ENCODE measurements around the gene HAND2. TPM values are rescaled to one million over a fixed set of nuclear protein-coding genes. Genes with fewer than 3 reads are reported as not detected.

HAND2 gene
- total and polyA plus RNA-seq, 2 experiments from 2014 or later, result 0.15 TPM; not detected in 1

- peaks cover 54% of the 10 kb centered on the region for H3K4me1 ChIP-seq (ENCODE audit: insufficient read depth)
- no peaks in the 10 kb centered on the region; the same call in 2 of the 3 replicates for H3K9me3 Mint-ChIP-seq
- peaks cover 29% of the 10 kb centered on the region; the same call in 1 of the 2 replicates for H3F3A ChIP-seq (replicated peaks; ENCODE audit: low read depth)
- no peak overlapping the region for H3K27ac Mint-ChIP-seq
- H4K20me1 ChIP-seq (replicated peaks; ENCODE audit: insufficient read depth), result peaks cover 55% of the 10 kb centered on the region
- H3K79me2 ChIP-seq (replicated peaks; ENCODE audit: insufficient read depth), result no peaks in the 10 kb centered on the region
- peaks cover 100% of the 10 kb centered on the region for H3K27me3 ChIP-seq (ENCODE audit: insufficient read depth)
- DNase-seq (ENCODE audit: low spot score), result peak; percentile 11
- no peaks in the 10 kb centered on the region for H3K36me3 ChIP-seq (ENCODE audit: insufficient read depth)
- peaks cover 32% of the 10 kb centered on the region for H3K4me1 Mint-ChIP-seq
- ATAC-seq, result no peak
- no peaks in the 10 kb centered on the region for H3K9me2 ChIP-seq (ENCODE audit: insufficient read depth)
- no peak overlapping the region; the same call in 2 of the 3 replicates for H3K4me3 Mint-ChIP-seq
- no peak overlapping the region for H2AFZ ChIP-seq
- peaks cover 100% of the 10 kb centered on the region for H3K27me3 Mint-ChIP-seq (ENCODE audit: insufficient read depth, low read depth, poor library complexity)
- no peak overlapping the region for H3K4me3 ChIP-seq
- H3K36me3 Mint-ChIP-seq (ENCODE audit: low read depth), result no peaks in the 10 kb centered on the region; the same call in 2 of the 3 replicates
- H3K27ac ChIP-seq (ENCODE audit: low read depth), result no peak overlapping the region
- H3K4me2 ChIP-seq, result no peak overlapping the region
- TF ChIP-seq ZNF114 (CRISPR knock-in tag; IDR thresholded peaks at IDR 0.05), result no peak
- TF ChIP-seq REST (IDR thresholded peaks at IDR 0.05; ENCODE audit: unreplicated experiment), result no peak
- no peak for TF ChIP-seq CREB1 (CRISPR knock-in tag; IDR thresholded peaks at IDR 0.05; ENCODE audit: low read depth)
- no peak for TF ChIP-seq ZNF331 (CRISPR knock-in tag; IDR thresholded peaks at IDR 0.05; ENCODE audit: low read depth)
- no peak for TF ChIP-seq NANOG (IDR thresholded peaks at IDR 0.05; ENCODE audit: borderline replicate concordance)
- TF ChIP-seq POLR2AphosphoS5 (IDR thresholded peaks at IDR 0.05; ENCODE audit: low read depth), result no peak
These were observed 14.6 kb downstream of the HAND2 start for GRCh38 chr4:173515458-173515857.

- H2AFZ ChIP-seq, result no peak overlapping the region
- no peak overlapping the region for H3K27ac ChIP-seq (ENCODE audit: low read depth)
- Mint-ChIP-seq H3K4me1 (peaks cover 37% of the 10 kb centered on the region), H3K27me3 (ENCODE audit: insufficient read depth, low read depth, poor library complexity) (peaks cover 100% of the 10 kb centered on the region), H3K36me3 (ENCODE audit: low read depth) (no peaks in the 10 kb centered on the region), H3K27ac (no peak overlapping the region), H3K9me3 (no peaks in the 10 kb centered on the region; the same call in 2 of the 3 replicates), H3K4me3 (no peak overlapping the region)
- no peaks in the 10 kb centered on the region for H3K9me2 ChIP-seq (ENCODE audit: insufficient read depth)
- ATAC-seq (no peak), DNase-seq (ENCODE audit: low spot score) (peak; percentile 22)
- H3F3A ChIP-seq (replicated peaks; ENCODE audit: low read depth), result peaks cover 33% of the 10 kb centered on the region
- no peak overlapping the region for H3K4me2 ChIP-seq
- no peak for TF ChIP-seq STAT1 (IDR thresholded peaks at IDR 0.05; ENCODE audit: unreplicated experiment)
- TF ChIP-seq EZH2 (IDR thresholded peaks at IDR 0.05; ENCODE audit: low read depth, unreplicated experiment), result peak; percentile 53
- TF ChIP-seq ZNF114 (CRISPR knock-in tag; IDR thresholded peaks at IDR 0.05), result no peak
- TF ChIP-seq ZNF462 (CRISPR knock-in tag; IDR thresholded peaks at IDR 0.05), result no peak
- peak; percentile 41 for TF ChIP-seq EZH2phosphoT487 (IDR thresholded peaks at IDR 0.05; ENCODE audit: unreplicated experiment)
- H3K4me1 ChIP-seq (ENCODE audit: insufficient read depth), result peaks cover 60% of the 10 kb centered on the region
- H3K27me3 ChIP-seq (ENCODE audit: insufficient read depth), result peaks cover 100% of the 10 kb centered on the region
- no peaks in the 10 kb centered on the region for H3K36me3 ChIP-seq (ENCODE audit: insufficient read depth)
- no peak overlapping the region for H3K4me3 ChIP-seq
- peaks cover 55% of the 10 kb centered on the region for H4K20me1 ChIP-seq (replicated peaks; ENCODE audit: insufficient read depth)
- H3K79me2 ChIP-seq (replicated peaks; ENCODE audit: insufficient read depth), result no peaks in the 10 kb centered on the region
These were observed 15.3 kb downstream of the HAND2 start for GRCh38 chr4:173514641-173515217.

Measured in GM23338 (cell line).